GM12892 (cell line): Measurements from ENCODE around the gene FAM135A.
"Not testable (repeated sequence)": the region's sequence is repeated elsewhere in the genome, so short reads cannot be mapped to it uniquely, and the experiment has no call there.

Source experiments
- DNase-seq: peaks from one replicate; pipeline ENCODE4 v3.0.0; 2011; ENCODE audit not compliant: insufficient read length
- FAIRE-seq: peaks from 2 replicates; lab custom pipeline; 2011; peaks lifted over from hg19 to GRCh38; lab: Jason Lieb, UNC
- POLR2A ChIP-seq: IDR thresholded peaks from 2 replicates; pipeline ENCODE4 v1.6.1; 2011; ENCODE audit warnings: low read depth, low read length, control low read depth
- POLR2AphosphoS5 ChIP-seq: IDR thresholded peaks from 2 replicates; pipeline ENCODE4 v1.6.1; 2011; ENCODE audit warnings: low read depth, low read length, control low read depth
- TAF1 ChIP-seq: IDR thresholded peaks from 2 replicates; pipeline ENCODE4 v1.6.1; 2011; ENCODE audit warnings: low read depth, mild to moderate bottlenecking, control low read depth, low read length, borderline replicate concordance

Gene FAM135A

DNA sequence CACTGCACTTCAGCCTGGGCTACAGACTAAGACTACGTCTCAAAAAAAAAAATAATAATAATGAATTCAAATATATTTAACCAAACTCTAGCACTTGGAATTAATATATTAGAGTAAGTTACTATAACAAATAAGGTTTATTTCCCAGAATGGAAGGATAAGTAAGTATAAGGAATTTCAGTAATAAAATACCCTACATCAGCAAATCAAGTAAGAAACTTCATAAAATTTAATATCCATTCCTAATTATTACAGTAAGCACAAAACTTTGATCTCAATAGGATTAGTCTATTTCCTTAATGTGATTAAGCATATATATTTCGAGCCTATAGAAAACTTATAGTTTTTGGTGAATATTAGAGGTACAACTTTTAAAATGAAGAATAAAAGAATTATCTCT, 116.7 kb downstream of the FAM135A start:
- FAIRE-seq (no peak), DNase-seq (no peak)

DNA sequence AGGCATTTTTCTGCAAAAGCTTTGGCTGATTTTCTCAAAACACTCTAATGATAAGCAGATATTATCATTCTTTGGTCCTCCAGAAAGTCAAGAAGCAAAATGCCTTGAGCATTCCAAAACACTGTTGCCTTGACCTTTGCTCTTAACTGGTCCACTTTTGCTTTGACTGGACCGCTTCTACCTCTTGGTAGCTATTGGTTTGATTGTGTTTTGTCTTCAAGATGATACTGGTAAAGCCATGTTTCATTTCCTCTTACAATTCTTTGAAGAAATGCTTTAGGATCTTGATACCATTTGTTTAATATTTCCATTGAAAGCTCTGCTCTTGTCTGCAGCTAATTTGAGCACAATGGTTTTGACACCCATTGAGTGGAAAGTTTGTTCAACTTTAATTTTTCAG, 117.8 kb downstream of the FAM135A start:
- TF ChIP-seq POLR2AphosphoS5 (no peak), TAF1 (no peak), POLR2A (no peak)
- no peak for FAIRE-seq
- DNase-seq = no peak

More for the DNA sequence above, 116.7 kb downstream of the FAM135A start:
- no peak for TF ChIP-seq TAF1
- TF ChIP-seq POLR2AphosphoS5 = no peak
- TF ChIP-seq POLR2A = no peak

DNA sequence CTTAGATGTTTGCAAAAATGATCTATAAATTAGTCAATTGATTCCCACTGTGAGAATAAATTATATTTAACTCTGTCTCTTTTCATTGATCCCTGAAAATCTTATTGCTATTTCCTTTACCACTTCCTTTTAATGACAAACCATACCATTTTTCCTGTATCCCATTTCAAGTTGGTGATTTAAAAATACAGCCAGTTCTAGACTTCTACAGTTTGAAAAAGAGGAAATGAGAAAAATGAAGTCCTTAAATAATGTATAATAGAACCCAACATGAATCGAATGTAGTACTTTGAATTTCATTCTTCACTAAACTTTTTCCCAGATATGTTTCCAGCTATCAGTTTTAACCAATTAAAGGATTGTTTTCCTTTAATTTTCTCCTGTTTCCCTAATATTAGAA, 124.0 kb downstream of the FAM135A start:
- FAIRE-seq (no peak), DNase-seq (no peak)
- TF ChIP-seq POLR2A = no peak
- TF ChIP-seq POLR2AphosphoS5 = no peak
- no peak for TF ChIP-seq TAF1

DNA sequence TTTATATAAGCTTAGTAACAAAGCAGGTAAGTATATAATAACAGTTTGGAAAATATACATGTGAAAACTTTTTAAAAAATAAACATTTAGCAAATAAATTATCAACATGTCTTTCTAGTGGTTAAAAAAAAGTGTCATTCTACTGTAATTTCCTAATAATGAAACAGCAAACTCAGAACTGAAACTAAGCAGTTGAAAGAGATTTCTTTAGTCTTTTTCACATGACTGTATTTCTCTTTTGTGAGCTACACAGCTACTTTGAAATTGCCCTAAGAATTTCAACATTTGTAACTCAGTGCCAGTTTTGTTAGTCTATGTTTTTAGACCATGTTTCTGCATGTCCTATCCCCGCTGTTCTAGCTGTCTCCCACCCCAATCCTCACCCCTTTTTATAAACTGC, 125.1 kb downstream of the FAM135A start:
- FAIRE-seq = no peak
- peak; percentile 1 for DNase-seq
- TF ChIP-seq POLR2AphosphoS5 (no peak), TAF1 (no peak), POLR2A (no peak)

DNA sequence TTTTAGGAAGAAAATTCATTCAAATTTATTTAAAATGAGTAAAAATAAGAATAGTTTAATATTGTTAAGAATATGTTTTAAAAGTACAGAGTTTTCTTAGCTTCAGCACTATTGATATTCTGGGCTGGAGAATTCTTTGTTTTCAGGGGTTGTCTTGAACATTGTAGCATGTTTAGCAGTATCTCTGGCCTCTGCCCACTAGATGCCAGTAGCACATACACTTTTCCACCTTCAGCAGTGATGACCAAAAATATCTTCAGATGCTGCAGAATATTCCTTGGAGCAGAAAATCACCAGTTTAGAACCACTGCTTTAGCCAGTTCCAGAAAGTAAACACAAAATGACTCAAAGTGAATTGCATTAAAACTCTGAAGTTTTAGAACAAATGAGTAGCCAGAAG, 134.0 kb downstream of the FAM135A start:
- TF ChIP-seq TAF1 (no peak), POLR2A (no peak), POLR2AphosphoS5 (no peak)
- DNase-seq = no peak
- FAIRE-seq = no peak

DNA sequence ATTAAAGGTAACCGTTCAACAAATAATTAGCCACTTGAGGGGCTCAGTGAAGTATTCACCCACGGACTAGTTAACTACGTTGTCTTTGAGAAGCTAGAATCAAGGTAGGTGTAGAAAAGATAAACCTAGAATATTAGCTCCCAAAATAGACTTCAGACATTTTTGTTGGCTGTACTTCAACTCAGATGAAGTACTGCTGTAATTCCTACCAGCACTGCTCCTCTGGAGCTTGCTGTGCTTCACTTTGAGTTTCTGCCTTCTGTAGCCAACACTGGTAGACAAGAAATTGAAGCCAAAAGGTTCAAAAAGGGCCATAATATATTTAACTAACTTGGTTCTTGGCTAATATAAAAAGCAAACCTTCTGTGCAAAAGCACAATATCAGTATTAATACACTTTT, 134.6 kb downstream of the FAM135A start:
- DNase-seq (no peak), FAIRE-seq (no peak)
- TF ChIP-seq TAF1 (no peak), POLR2A (no peak), POLR2AphosphoS5 (no peak)

DNA sequence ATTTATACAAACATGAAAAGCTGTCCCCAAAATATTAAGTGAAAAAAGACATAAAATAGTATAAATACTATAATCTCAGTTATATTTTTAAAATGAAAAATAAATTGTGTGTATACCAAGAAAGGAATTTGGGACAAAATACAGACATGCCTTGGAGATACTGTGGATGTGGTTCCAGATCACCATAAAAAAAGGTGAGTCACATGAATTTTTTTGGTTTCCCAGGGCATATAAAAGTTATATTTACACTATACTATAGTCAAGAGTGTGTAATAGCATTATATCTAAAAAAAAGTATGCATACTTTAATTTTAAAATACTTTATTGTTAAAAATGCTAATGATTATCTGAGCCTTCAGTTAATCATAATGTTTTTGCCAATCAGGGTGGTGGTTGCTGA, 136.0 kb downstream of the FAM135A start:
- FAIRE-seq (no peak), DNase-seq (no peak)
- no peak for TF ChIP-seq POLR2A
- TF ChIP-seq POLR2AphosphoS5 = no peak
- no peak for TF ChIP-seq TAF1

DNA sequence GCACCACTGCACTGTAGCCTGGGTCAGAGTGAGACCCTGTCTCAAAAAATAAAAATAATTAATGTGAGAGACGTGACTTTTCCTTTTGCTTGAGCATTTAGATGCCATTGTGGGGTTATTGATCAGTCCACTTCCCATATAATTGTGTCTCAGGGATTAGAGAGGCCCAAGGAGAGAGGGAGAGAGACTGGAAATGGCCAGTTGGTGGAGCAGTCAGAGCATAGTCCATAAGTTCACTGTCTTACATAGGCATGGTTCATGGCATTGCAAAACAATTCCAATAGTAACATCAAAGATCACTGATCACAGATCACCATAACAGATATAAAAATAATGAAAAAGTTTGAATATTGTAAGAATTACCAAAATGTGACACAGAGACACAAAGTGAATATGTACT, 138.3 kb downstream of the FAM135A start:
- TF ChIP-seq POLR2AphosphoS5 = no peak
- TF ChIP-seq TAF1 = no peak
- TF ChIP-seq POLR2A = no peak
- DNase-seq (no peak), FAIRE-seq (no peak)

DNA sequence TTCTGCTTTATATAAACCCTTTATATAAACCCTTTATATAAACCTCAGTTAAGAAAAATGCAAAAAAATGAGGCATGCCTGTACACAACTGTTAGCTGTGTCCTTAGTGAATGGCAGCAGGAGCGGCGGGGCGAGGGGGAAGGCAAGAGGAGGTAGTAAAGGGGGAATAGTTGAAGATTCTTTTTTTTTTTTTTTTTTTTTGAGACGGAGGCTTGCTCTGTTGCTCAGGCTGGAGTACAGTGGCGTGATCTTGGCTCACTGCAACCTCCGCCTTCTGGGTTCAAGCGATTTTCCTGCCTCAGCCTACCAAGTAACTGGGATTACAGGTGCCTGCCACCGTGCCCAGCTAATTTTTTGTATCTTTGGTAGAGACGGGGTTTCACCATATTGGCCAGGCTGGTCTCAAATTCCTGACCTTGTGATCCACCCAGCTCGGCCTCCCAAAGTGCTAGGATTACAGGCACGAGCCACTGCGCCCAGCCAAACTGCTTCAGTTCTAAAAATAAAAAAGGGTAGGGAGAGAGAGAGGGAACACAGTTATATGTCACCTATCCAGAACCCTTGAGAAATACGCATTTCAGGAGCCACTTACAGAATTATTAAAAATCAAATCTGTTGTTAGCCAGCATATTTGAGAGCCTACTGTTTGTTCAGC, 139.1 kb downstream of the FAM135A start:
- FAIRE-seq, DNase-seq: not testable (repeated sequence)

DNA sequence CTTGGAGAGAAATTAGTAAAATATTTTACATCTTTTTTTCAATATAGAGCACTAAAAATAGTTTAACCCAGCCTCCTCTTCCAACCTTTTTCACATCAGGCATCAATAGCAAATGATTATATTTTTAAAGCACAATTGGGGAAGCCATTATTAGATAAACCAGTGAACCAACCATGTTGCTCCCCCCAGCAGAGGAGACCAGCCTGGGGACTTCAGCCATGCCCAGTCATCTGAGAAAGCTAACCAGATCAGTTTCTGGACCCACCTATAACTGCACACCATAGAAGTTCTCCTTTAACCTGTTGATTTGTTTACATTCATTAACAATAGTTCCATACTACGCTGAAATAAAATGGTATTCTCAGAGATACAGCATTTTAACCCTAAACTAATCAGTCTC, 139.7 kb downstream of the FAM135A start:
- no peak for DNase-seq
- no peak for FAIRE-seq
- TF ChIP-seq POLR2AphosphoS5 (no peak), POLR2A (no peak), TAF1 (no peak)

DNA sequence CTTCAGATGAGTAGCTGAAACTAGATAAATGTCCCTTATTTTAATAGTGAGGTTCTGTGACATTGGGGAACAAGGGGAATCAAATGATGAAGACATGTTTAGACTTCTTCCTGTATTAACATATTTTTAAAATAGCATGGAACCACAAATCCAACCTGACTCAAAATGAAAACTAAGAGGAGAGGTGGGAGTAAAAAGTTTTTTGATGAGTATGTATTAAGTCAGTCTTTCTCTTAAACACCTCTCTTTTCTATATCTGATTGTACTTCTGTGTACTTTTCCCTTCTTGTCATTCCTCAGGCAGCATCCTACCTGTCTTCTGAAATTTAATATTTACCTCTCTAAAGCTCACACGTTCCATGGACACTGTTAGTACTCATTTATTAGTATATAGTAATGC, 144.7 kb downstream of the FAM135A start:
- DNase-seq (no peak), FAIRE-seq (no peak)
- TF ChIP-seq POLR2AphosphoS5 = no peak
- TF ChIP-seq TAF1 = no peak
- TF ChIP-seq POLR2A = no peak

DNA sequence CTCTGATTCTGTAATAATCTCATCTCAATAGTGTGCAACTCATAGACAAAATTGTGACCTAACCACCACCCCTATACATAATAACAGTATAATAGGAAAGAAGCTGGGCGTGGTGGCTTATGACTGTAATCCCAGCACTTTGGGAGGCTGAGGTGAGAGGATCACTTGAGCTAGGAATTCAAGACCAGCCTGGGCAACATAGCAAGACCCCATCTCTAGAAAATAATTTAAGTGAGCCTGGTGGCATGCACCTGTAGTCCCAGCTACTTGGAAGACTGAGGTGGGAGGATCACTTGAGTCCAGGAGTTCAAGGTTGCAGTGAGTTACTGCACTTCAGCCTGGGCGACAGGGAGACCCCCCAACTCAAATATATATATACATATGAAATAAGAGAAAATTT, 149.1 kb downstream of the FAM135A start:
- FAIRE-seq, DNase-seq: not testable (repeated sequence)

DNA sequence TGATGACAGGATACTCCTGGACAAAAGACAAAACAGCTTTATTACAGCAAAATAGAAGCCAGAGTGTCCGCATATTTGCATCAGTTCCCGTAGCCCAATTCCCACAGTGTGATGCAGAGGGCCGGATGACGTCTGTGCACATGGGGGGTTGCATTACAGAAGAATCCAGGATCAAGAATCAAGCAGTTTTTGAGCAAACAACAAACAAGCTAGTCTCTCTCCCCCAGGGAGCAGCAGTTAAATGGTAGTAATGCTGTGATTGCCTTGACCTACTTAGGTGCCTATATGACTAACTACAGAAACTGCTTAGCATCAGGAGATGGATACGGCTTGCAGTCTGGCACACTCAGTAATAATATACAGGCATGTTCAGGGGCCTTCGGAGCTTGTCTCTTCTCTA, 150.2 kb downstream of the FAM135A start:
- no peak for DNase-seq
- no peak for FAIRE-seq
- no peak for TF ChIP-seq POLR2AphosphoS5
- TF ChIP-seq POLR2A = no peak
- no peak for TF ChIP-seq TAF1
